ENCODE measurements around the gene WWOX.

The WWOX gene

GRCh38 chr16:78743556-78743955, 644.1 kb downstream of the WWOX start:
- in situ Hi-C loops (cut with MboI; ENCODE audit: low sequenced_read_pairs), result no loop called here

DNA sequence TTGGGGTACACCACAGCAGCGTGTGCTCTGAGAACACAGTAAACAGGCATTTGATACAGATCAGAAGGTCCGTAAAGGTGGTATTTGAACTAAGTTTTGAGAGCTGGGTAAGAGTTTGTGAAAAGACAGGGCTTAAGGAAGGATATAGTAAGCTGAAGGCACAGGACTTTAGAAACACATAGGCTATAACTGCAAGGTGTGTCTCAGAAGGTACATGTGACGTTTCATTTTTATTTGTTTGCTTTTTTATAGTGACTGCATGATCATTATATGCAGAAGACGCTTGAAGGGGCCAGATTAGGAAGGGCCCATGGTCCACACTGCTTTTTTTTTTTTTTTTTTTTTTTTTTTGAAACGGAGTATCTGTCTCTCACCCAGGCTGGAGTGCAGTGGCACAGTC, 644.6 kb downstream of the WWOX start:
- in situ Hi-C loops (cut with MboI; ENCODE audit: low sequenced_read_pairs), result no loop called here

GRCh38 chr16:78744796-78745107, 645.3 kb downstream of the WWOX start:
- in situ Hi-C loops (cut with MboI; ENCODE audit: low sequenced_read_pairs), result no loop called here

DNA sequence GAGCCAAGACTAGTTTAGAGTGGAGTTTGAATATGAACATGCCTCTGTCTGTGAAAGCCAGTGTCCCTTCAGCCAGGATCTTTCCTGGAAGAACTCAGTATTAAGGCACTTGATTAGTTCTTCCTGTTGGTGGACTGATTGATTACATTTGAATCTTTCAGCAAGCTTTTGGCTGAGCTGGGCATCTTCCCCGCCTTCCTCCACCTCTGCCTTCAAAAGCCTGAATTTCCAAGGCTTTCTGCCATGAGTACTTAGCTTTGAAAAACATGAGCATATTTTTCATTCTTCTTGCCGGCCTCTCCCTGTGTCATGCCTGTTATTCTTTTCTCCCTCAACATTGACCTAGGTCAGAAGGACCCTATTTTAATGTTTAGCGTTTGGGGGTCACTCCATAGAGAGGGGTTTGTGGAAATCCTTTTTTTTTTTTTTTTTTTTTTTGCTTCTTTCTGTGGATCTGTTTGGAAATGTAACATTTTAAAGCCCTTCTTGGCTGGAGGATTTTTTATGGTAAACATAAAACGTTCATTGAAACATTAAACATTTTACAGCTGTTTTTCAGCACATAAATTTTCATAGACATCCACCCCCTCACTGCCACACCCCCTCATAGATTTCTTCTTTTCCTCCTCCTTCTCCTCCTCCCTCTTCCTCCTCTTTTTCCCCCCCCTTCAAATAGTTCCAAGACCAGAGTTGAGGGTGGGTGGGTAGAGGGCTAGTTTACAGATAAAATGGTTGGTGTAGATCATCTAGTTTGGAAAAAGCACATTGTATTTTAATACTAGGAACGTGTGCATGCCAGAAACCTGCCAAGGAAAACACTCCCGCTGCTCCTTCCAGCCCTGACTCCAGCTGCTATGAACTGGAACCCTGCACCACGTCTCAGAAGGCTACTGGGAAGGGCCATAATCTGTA, 645.9 kb downstream of the WWOX start:
- in situ Hi-C loops (cut with MboI; ENCODE audit: low sequenced_read_pairs), result no loop called here

- in situ Hi-C loops (cut with MboI; ENCODE audit: low sequenced_read_pairs), result no loop called here
These were observed 647.3 kb downstream of the WWOX start for GRCh38 chr16:78746718-78747117.

DNA sequence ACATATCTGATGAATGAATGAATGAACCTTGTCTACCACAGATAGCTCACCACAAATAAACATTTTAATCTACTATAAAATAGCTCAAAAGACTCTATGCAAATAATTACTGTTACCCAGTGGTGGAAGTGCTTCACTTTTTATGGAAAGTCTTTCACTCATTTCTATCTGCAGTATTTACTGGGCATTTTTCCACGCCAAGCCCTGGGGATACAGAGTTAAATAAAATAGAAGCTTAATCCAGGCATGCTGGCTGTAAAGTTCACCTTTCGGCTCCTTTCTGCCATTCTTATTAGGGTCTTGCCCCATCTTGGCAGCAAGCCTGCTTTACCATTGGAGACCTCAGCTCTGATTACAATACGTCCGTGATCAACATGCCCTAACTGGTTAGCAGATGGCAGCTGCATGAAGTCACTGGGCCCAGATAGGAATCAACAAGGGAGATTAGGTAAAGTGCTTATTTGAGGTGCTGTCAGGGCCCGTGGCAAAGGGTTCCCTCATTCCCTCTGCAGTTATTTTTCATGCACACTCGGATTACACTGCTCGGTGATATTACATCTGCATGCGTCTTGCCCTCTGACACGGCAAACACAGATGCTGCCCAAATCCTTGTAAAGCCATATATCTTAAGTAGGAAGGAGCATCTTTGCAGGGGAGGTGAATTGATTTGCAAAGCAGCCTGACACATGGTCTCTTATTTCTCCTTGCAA, 648.9 kb downstream of the WWOX start:
- in situ Hi-C loops (cut with MboI; ENCODE audit: low sequenced_read_pairs), result no loop called here

DNA sequence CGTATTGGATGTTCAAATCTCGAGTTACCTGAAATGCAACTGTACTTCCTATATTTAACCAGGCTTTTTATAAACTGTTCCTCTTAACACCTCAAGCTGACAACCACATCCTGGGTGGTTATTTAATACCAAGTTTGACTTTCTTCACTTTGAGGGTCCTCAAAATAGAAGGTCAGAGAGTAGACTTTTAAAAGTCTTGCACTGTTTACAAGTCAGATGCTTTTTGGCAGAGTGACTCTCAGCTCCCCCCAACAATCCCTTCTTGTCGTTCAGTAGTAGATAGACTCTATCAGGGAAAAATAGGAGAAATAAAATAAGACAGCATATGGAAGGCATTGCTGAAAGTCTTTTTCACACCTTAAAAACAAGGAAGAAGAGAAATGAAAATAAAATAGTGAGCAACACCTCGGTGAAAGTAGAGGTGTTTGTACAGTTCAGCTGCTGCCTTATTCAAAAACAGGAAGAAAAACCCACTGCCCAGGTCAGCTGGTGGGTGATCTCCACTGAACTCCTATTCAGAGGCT, 650.4 kb downstream of the WWOX start:
- in situ Hi-C loops (cut with MboI; ENCODE audit: low sequenced_read_pairs), result no loop called here

DNA sequence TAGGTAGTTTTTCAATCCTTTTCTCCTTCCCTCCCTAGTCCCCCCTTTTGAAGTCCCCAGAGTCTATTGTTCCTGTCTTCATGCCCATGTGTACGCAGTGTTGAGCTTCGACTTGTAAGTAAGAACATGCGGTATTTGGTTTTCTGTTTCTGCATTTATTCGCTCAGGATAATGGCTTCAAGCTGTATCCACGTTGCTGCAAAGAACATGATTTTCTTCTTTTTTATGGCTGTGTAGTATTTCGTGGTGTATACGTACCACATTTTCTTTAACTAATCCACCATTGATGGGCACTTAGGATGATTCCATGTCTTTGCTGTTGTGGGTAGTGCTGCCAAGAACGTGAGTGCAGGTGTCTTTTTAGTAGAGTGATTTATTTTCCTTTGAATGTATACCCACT, 651.2 kb downstream of the WWOX start:
- in situ Hi-C loops (cut with MboI; ENCODE audit: low sequenced_read_pairs), result no loop called here

DNA sequence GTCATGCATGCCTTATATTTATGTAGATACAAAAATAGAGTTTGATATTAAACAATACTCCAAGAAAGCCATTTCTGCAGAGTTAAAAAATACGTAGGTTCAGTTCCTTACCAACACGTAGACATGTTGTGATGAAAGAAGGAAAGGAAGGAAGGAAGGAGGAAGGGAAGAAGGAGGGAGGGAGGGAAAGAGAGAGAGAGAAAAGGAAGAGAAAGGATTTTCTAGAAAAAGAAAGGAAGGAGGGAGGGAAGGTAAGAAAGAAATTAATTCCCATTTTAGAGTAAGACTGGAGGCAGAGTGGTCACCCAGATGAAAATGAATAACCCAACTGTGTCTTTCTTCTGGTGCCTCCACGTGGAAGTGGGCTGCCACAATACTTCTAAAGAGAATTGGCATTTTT, 652.1 kb downstream of the WWOX start:
- in situ Hi-C loops (cut with MboI; ENCODE audit: low sequenced_read_pairs), result no loop called here

GRCh38 chr16:78754713-78755112, 655.3 kb downstream of the WWOX start:
- in situ Hi-C loops (cut with MboI; ENCODE audit: low sequenced_read_pairs), result no loop called here

DNA sequence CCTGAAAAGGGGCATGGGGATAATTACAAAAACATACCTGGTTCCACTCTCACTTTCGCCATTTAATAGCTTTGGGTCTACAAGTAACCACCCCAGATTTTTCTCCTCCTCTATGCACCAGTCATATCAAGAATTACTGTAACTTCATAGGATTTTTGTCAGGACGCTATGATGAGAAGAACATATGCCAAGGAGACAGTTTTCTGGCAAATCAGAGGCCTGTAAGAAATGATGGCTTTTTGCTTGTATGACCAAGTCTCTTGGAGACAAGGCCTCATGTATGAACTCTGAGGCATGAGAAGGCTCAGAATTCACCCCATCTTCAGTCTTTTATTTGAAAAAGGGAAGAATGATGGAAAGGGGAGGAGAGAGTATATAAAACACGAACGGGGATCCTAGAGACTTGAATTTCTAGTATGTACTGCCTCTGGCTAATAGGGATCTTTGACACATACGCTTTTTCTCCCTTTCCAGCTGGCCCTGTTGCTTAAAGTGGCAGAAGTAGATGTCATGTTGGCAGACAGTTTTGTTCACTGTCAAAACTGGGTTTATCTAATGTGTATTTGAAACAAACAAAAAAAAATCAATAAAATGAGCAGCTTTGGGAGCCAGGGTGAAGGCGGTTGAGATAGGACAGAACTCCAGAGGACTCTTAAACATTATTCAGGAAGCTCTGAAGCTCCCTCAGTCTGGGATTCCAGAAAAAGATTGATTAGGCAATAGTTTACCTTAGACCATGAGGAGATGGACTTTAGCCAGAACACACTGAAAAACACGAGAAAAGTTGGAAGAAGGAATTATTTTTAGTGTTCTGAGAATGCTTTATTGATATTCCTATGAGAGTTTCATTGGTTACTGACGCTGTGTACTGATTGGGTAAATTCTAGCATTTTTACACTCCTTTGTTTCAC, 656.6 kb downstream of the WWOX start:
- in situ Hi-C loops (cut with MboI; ENCODE audit: low sequenced_read_pairs), result no loop called here

DNA sequence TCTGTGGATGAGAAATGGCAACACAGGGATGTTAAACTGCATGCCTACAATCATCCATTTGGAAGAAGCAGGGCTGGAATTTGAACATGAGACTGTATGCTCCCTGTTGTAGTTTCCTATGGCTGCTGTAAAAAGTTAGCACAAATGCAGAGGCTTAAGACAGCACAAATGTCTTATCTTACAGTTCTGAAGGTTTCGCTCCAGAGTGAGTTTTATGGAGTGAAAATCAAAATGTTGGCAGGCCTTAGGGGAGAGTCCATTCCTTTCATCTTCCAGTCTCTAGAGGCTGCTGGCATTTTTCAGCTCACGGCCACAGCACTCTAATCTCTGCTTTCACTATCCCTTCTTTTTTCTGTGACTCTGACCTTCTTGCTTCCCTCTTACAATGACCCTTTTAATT, 660.1 kb downstream of the WWOX start:
- in situ Hi-C loops (cut with MboI; ENCODE audit: low sequenced_read_pairs), result no loop called here

DNA sequence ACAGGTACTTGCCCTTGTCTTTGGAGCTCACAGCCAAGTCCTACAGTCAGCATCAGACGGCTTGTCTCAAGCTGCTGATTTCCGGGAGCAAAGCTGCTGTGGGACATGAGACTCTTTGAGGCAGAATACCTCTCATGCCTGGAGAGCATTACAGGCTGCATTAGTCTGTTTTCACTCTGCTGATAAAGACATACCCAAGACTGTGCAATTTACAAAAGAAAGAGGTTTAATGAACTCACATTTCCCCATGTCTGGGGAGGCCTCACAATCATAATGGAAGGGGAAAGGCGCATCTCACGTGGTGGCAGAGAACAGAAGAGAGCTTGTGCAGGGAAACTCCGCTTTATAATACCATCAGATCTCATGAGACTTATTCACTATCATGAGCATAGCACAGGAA, 661.2 kb downstream of the WWOX start:
- in situ Hi-C loops (cut with MboI; ENCODE audit: low sequenced_read_pairs), result no loop called here

DNA sequence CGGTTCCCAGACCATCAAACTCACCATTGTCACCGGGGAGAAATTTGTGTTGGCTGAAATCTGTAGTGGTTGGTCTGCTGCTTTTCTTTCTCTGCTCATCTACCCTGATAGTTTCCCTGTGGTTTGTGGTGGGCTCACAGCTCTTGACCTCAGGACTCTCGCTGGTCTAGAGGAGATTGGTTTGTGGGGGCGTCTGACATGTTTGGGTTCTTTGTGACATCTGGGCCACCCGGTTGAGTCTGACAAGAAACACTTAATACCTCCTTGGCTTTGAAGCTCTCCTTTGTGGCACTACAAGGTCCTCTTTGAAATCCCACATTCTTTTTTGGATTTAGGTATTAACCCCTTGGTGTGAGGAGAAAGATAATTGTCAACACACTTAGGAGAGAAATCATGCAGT, 662.0 kb downstream of the WWOX start:
- in situ Hi-C loops (cut with MboI; ENCODE audit: low sequenced_read_pairs), result no loop called here

- in situ Hi-C loops (cut with MboI; ENCODE audit: low sequenced_read_pairs), result no loop called here
These were observed 662.8 kb downstream of the WWOX start for GRCh38 chr16:78762222-78762621.

DNA sequence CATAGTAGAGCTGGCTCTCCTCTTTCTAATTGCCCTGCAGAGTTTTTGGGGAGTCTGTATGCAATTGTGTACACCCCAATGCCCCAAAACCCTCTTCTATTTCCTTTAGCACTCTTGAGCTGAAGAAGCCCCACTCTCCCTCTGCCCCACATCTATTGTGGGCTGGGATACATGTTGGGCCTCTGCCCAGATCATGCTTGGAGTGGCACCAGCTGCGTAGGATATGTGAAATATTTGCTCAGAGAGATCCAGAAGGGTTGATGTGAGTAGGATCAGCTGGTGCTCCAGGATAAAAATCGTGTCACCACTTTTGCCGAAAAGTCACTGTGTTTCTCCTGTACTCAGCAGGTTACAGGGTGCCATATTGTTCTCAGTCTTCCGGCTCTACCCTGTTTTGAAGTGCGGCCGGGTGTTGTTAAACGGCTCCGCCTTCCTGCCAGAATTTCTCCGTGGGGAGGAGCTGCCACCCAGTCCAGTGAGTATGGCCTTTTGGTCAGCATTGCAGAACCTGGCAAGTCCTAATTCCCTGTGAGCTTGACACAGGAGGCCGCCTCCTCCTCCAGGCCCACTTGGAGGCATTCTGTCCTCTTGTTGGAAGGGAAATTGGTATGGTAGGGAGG, 664.5 kb downstream of the WWOX start:
- in situ Hi-C loops (cut with MboI; ENCODE audit: low sequenced_read_pairs), result no loop called here

GRCh38 chr16:78764478-78764877, 665.0 kb downstream of the WWOX start:
- in situ Hi-C loops (cut with MboI; ENCODE audit: low sequenced_read_pairs), result no loop called here

- in situ Hi-C loops (cut with MboI; ENCODE audit: low sequenced_read_pairs), result no loop called here
These were observed 668.8 kb downstream of the WWOX start for GRCh38 chr16:78768226-78768625.

DNA sequence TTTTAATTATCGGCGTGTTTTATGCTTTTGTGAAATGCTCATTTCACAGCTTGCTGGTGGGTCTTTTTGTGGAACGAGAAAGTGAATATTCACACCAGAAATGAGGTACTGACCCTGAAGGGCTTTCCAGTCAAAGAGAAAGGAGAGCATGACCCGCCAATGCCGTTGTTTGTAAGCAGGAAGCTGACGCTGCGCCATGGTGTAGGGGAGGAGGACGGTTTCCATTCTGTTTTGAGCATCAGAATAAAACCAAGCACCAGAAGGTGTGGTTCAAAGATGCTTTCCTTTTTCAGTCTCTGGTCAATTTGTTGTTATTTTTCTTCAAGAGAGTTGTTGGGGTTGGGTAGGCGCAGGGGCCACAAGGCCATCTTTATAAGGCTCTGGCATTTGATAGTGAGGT, 669.3 kb downstream of the WWOX start:
- in situ Hi-C loops (cut with MboI; ENCODE audit: low sequenced_read_pairs), result no loop called here

- in situ Hi-C loops (cut with MboI; ENCODE audit: low sequenced_read_pairs), result no loop called here
These were observed 671.1 kb downstream of the WWOX start for GRCh38 chr16:78770353-78771091.

Data from HL-60/S4 (cell line).